ENCODE results near the gene WNT7B.
"Not testable (repeated sequence)": the region's sequence is repeated elsewhere in the genome, so short reads cannot be mapped to it uniquely, and the experiment has no call there.

The WNT7B gene

GRCh38 chr22:46007848-46008261 lies 30.9 kb upstream of the WNT7B start:
- no peak for DNase-seq

- no peak for DNase-seq
These were observed 30.3 kb upstream of the WNT7B start for GRCh38 chr22:46007003-46007847.

- DNase-seq = peak; percentile 83
These were observed 29.5 kb upstream of the WNT7B start for GRCh38 chr22:46006379-46007002.

GRCh38 chr22:46005116-46005705 lies 28.2 kb upstream of the WNT7B start:
- DNase-seq = not testable (repeated sequence)

GRCh38 chr22:46004105-46004866 lies 27.3 kb upstream of the WNT7B start:
- no peak for DNase-seq

- DNase-seq = no peak
These were observed 26.5 kb upstream of the WNT7B start for GRCh38 chr22:46003271-46004091.

- DNase-seq = no peak
These were observed 25.9 kb upstream of the WNT7B start for GRCh38 chr22:46002757-46003270.

GRCh38 chr22:46001426-46002106 lies 24.6 kb upstream of the WNT7B start:
- no peak for DNase-seq

- DNase-seq = no peak
These were observed 24.1 kb upstream of the WNT7B start for GRCh38 chr22:46001046-46001425.

- DNase-seq = no peak
These were observed 23.4 kb upstream of the WNT7B start for GRCh38 chr22:46000081-46001027.

- DNase-seq = no peak
These were observed 22.5 kb upstream of the WNT7B start for GRCh38 chr22:45999379-45999971.

- DNase-seq = no peak
These were observed 21.8 kb upstream of the WNT7B start for GRCh38 chr22:45998638-45999378.

GRCh38 chr22:45997777-45998637 lies 21.0 kb upstream of the WNT7B start:
- DNase-seq = no peak

GRCh38 chr22:45997077-45997776 lies 20.3 kb upstream of the WNT7B start:
- peak; percentile 20 for DNase-seq

GRCh38 chr22:45996241-45997076 lies 19.5 kb upstream of the WNT7B start:
- DNase-seq = peak; percentile 29

GRCh38 chr22:45995405-45996101 lies 18.6 kb upstream of the WNT7B start:
- no peak for DNase-seq
